ENCODE results near the gene THAP11. TPM values are rescaled to one million over a fixed set of nuclear protein-coding genes. Genes with fewer than 3 reads are reported as not detected.

THAP11 gene
- total and polyA plus RNA-seq, 2 of the 13 experiments (the other 11 are each of a cell fraction or from before 2014, with no cell fraction given): 44.2 to 53.4 TPM

- TF ChIP-seq PRDM15 (CRISPR knock-in tag; IDR thresholded peaks at IDR 0.05) (no peak), ZC3H13 (CRISPR knock-in tag; IDR thresholded peaks at IDR 0.05) (0 out of 2 replicates have a peak, but pooled peaks have one; percentile 21), ZBTB21 (CRISPR knock-in tag; IDR thresholded peaks at IDR 0.05) (no peak), ZNF501 (CRISPR knock-in tag; IDR thresholded peaks at IDR 0.05) (no peak), ZNF567 (CRISPR knock-in tag; IDR thresholded peaks at IDR 0.05; ENCODE audit: borderline replicate concordance) (no peak), SAFB2 (CRISPR knock-in tag; IDR thresholded peaks at IDR 0.05; ENCODE audit: borderline replicate concordance, low read depth) (no peak), THAP11 (CRISPR knock-in tag; IDR thresholded peaks at IDR 0.05) (peak; percentile 36; the same call in 1 of the 2 replicates), ZNF383 (CRISPR knock-in tag; IDR thresholded peaks at IDR 0.05; ENCODE audit: borderline replicate concordance) (no peak), ARNTL (CRISPR knock-in tag; IDR thresholded peaks at IDR 0.05) (no peak), DBP (CRISPR knock-in tag; IDR thresholded peaks at IDR 0.05; ENCODE audit: not compliant biosample characterization) (no peak), DNMT1 (CRISPR knock-in tag; IDR thresholded peaks at IDR 0.05) (no peak), HIVEP1 (CRISPR knock-in tag; IDR thresholded peaks at IDR 0.05) (no peak)
- TF ChIP-seq, protein P1, sequence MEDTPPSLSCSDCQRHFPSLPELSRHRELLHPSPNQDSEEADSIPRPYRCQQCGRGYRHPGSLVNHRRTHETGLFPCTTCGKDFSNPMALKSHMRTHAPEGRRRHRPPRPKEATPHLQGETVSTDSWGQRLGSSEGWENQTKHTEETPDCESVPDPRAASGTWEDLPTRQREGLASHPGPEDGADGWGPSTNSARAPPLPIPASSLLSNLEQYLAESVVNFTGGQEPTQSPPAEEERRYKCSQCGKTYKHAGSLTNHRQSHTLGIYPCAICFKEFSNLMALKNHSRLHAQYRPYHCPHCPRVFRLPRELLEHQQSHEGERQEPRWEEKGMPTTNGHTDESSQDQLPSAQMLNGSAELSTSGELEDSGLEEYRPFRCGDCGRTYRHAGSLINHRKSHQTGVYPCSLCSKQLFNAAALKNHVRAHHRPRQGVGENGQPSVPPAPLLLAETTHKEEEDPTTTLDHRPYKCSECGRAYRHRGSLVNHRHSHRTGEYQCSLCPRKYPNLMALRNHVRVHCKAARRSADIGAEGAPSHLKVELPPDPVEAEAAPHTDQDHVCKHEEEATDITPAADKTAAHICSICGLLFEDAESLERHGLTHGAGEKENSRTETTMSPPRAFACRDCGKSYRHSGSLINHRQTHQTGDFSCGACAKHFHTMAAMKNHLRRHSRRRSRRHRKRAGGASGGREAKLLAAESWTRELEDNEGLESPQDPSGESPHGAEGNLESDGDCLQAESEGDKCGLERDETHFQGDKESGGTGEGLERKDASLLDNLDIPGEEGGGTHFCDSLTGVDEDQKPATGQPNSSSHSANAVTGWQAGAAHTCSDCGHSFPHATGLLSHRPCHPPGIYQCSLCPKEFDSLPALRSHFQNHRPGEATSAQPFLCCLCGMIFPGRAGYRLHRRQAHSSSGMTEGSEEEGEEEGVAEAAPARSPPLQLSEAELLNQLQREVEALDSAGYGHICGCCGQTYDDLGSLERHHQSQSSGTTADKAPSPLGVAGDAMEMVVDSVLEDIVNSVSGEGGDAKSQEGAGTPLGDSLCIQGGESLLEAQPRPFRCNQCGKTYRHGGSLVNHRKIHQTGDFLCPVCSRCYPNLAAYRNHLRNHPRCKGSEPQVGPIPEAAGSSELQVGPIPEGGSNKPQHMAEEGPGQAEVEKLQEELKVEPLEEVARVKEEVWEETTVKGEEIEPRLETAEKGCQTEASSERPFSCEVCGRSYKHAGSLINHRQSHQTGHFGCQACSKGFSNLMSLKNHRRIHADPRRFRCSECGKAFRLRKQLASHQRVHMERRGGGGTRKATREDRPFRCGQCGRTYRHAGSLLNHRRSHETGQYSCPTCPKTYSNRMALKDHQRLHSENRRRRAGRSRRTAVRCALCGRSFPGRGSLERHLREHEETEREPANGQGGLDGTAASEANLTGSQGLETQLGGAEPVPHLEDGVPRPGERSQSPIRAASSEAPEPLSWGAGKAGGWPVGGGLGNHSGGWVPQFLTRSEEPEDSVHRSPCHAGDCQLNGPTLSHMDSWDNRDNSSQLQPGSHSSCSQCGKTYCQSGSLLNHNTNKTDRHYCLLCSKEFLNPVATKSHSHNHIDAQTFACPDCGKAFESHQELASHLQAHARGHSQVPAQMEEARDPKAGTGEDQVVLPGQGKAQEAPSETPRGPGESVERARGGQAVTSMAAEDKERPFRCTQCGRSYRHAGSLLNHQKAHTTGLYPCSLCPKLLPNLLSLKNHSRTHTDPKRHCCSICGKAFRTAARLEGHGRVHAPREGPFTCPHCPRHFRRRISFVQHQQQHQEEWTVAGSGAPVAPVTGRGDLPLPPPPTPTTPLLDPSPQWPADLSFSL (CRISPR knock-in tag; IDR thresholded peaks at IDR 0.05): no peak
- TF ChIP-seq, protein P2, sequence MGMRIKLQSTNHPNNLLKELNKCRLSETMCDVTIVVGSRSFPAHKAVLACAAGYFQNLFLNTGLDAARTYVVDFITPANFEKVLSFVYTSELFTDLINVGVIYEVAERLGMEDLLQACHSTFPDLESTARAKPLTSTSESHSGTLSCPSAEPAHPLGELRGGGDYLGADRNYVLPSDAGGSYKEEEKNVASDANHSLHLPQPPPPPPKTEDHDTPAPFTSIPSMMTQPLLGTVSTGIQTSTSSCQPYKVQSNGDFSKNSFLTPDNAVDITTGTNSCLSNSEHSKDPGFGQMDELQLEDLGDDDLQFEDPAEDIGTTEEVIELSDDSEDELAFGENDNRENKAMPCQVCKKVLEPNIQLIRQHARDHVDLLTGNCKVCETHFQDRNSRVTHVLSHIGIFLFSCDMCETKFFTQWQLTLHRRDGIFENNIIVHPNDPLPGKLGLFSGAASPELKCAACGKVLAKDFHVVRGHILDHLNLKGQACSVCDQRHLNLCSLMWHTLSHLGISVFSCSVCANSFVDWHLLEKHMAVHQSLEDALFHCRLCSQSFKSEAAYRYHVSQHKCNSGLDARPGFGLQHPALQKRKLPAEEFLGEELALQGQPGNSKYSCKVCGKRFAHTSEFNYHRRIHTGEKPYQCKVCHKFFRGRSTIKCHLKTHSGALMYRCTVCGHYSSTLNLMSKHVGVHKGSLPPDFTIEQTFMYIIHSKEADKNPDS (CRISPR knock-in tag; IDR thresholded peaks at IDR 0.05): no peak
These were observed 2.4 kb downstream of the THAP11 start (continued) for GRCh38 chr16:67844497-67844896.

Data from HepG2 (cell line).